ENCODE measurements around the gene CFHR1.
"Not testable (repeated sequence)": the region's sequence is repeated elsewhere in the genome, so short reads cannot be mapped to it uniquely, and the experiment has no call there.

CFHR1 gene

DNA sequence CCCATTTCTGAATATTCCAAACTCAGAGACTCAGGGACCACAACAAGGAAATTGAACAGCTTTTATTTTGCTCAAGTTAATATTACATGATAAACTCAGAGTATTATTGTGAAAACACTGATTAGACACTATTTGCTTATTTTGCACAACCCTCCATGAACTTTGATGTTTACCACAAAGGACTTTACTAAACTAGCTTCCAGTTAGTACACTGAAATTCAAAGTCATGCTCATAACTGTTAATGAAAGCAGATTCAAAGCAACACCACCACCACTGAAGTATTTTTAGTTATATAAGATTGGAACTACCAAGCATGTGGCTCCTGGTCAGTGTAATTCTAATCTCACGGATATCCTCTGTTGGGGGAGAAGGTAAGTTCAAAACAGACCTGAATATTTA lies at the start of gene CFHR1:
Gene CFHR1, plus strand, starts transcription at position 201 of the 400 bp plus-strand sequence. Its CDS starts 114 bp downstream, at position 315.
- DNase-seq = not testable (repeated sequence)

DNA sequence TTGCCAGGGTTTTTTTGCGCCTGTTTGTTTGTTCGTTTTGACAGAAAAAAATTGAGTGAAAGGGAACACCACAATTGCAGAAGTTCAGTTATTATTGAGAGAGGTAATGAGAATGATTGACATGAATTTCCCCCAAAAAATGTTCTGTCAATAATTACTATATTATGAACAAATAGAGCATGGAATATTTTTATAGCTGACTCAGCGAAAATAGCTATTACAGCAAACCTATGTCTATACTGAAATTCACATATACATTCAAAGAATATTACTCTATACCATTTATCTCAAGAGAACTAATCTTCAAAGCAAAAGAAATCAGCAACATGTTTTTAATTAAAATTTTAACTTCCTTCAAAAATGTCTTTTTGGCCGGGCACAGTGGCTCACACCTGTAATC lies 49.7 kb upstream of the CFHR1 start:
- not testable (repeated sequence) for DNase-seq

GRCh38 chr1:196773713-196774112 lies 45.8 kb upstream of the CFHR1 start:
- DNase-seq = no peak

- no peak for DNase-seq
Measured at GRCh38 chr1:196774175-196774574, 45.4 kb upstream of the CFHR1 start.

DNA sequence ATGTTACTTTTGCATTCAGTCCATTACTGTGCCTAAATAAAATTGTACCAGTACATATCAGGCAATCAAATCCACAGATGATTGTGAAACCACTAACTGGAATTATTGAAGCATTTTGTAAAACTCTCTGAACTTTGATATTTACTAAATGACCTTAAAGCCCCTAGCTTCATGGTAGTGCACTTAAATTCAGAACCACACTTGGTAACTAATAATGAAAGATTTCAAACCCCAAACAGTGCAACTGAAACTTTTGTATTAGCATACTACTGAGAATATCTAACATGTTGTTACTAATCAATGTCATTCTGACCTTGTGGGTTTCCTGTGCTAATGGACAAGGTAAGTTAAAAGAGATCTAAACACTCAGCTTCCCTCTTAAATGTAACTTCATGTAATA lies 44.9 kb upstream of the CFHR1 start, which contains the start of gene CFHR3:
Gene CFHR3, plus strand, starts transcription at position 238 of the 400 bp plus-strand sequence. Its CDS starts 47 bp downstream, at position 285.
- no peak for DNase-seq

- DNase-seq = no peak
Measured at GRCh38 chr1:196777603-196778002, 41.9 kb upstream of the CFHR1 start.

DNA sequence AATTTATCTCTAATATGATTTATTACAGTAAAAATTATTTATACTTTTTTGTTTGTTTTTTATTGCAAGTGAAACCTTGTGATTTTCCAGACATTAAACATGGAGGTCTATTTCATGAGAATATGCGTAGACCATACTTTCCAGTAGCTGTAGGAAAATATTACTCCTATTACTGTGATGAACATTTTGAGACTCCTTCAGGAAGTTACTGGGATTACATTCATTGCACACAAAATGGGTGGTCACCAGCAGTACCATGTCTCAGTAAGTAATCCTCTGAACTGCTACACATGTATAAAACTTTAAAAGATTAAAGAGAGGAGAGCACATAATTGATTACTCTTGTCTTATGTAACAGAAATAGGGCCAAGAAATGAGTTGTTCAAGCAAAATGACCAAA lies 40.4 kb upstream of the CFHR1 start:
- no peak for DNase-seq

DNA sequence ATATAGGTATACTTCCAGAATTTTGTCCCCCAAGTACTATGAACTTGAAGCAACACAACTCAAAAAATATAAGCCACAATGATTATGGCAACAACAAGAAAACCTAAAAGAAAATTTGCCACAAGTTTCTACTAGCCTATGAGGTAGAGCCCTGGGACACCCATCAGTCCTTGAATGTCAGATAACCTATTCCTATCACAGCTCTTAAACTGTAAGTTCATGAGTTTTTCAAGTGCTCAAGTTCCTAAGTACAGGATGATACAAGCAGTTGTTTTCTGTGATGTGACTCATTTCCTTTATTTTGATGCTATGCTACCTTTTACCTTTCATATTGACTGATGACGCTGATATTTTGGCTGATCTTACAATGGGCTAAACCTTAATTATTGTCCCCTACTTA lies 28.3 kb upstream of the CFHR1 start:
- not testable (repeated sequence) for DNase-seq

DNA sequence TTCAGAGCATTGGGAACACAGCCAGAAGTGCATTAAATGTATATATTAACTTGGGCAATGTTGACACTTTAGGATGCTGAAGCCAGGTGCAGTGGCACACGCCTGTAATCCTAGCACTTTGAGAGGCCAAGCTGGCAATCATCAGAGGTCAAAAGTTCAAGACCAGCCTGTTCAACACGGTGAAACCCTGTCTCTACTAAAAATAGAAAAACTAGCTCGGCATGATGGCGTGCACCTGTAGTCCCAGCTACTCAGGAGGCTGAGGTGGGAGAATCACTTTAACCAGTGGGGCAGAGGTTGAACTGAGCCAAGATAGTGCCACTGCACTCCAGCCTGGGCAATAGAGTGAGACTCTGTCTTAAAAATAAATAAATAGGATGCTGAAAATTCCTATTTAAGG lies 25.4 kb upstream of the CFHR1 start:
- DNase-seq = not testable (repeated sequence)

GRCh38 chr1:196797891-196798290 lies 21.6 kb upstream of the CFHR1 start:
- no peak for DNase-seq

DNA sequence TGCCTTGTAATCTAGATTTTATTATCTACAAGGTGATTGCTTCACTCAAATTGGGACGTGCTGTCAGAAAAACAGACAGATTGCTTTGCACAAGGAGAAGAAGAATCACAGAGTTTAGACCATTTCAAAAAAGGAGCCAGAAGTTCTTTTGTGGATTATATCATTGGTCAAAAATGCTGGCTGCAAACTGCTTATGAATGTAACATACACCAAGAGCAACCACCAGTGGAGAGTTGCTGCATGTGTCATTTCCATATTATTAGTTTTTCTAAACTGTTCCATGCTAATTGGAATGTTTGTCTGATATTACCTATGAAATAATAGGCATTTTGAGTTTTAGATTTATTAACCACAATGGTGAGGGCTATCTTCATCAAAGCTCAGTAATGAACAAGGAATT lies 17.6 kb upstream of the CFHR1 start:
- not testable (repeated sequence) for DNase-seq

DNA sequence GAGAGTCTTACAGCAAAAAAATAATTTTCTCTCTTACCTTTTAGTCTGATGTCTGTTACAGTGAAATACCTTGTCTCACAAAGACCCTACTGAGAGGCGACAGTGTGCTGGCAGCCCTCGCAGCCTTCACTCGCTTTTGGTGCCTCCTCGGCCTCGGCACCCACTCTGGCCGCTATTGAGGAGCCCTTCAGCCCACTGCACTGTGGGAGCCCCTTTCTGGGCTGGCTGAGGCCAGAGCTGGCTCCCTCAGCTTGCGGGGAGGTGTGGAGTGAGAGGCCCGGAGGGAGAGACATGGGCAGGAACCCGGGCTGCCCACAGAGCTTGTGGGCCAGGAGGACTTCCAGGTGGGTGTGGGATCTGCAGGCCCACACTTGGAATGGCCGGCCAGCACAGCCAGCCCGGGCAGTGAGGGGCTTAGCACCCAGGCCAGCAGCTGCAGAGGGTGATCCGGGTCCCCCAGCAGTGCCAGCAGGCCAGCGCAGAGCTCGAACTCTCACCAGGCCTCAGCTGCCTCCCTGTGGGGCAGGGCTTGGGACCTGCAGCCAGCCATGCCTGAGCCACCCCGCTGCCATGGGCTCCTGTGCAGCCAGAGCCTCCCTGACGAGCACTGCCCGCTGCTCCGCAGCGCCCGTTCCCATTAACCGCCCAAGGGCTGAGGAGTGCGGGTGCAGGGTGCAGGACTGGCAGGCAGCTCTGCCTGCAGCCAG lies 10.8 kb upstream of the CFHR1 start:
- DNase-seq = no peak

- not testable (repeated sequence) for DNase-seq
Measured at GRCh38 chr1:196817442-196817841, 2.1 kb upstream of the CFHR1 start.

- not testable (repeated sequence) for DNase-seq
Measured at GRCh38 chr1:196827860-196828259, 8.3 kb downstream of the CFHR1 start.

DNA sequence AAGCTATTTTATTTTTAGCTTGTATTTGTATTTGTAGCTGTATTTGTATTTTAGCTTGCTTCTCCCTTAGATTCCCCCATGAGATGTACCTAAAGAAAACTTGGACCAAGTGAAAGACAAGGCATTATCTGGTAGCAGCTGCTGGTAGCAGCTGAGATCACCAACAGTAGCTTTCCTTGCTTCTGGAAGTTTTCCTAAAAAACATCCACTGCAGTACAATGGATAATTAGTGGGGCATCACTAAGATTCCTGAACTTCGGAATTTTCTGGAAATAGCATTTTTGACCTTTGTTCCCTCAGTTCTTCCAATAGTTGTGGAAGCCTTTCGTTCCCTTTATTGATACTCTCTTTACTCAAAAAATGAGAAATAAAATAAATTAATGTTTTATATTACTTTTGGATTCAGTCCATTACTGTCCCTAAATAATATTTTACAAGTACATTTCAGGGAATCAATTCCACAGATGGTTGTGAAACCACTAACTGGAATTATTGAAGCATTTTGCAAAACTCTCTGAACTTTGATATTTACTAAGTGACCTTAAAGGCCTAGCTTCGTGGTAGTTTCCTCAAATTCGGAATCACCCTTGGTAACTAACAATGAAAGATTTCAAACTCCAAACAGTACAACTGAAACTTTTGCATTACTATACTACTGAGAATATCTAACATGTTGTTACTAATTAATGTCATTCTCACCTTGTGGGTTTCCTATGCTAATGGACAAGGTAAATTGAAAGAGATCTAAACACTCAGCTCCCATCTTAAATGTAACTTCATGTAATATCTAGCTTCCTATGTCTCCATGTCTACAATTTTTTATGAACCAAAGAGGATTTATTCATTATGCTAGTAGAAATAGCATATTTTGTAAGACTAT lies 30.3 kb downstream of the CFHR1 start:
- not testable (repeated sequence) for DNase-seq

GRCh38 chr1:196856053-196856452 lies 36.5 kb downstream of the CFHR1 start:
- no peak for DNase-seq

- no peak for DNase-seq
Measured at GRCh38 chr1:196857188-196857587, 37.7 kb downstream of the CFHR1 start.

DNA sequence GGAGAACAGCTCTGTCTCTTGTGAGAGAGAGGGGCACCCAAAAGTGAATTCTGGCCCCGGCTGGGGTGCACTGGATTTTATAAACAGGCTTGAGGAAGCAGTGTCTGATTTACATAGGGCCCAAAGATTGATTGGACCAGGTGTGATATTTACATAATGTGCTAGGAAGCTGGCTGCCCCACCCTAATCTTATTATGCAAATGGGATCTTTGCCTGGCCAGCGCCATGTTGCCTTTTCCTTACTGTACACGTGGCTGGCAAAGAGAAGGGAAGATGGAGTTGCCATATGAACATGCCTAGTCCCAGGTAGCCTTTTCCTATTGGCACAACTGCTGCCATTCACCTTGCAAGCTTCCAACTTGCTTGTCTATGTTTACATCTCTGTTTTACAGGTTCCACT lies 39.3 kb downstream of the CFHR1 start:
- DNase-seq = no peak

DNA sequence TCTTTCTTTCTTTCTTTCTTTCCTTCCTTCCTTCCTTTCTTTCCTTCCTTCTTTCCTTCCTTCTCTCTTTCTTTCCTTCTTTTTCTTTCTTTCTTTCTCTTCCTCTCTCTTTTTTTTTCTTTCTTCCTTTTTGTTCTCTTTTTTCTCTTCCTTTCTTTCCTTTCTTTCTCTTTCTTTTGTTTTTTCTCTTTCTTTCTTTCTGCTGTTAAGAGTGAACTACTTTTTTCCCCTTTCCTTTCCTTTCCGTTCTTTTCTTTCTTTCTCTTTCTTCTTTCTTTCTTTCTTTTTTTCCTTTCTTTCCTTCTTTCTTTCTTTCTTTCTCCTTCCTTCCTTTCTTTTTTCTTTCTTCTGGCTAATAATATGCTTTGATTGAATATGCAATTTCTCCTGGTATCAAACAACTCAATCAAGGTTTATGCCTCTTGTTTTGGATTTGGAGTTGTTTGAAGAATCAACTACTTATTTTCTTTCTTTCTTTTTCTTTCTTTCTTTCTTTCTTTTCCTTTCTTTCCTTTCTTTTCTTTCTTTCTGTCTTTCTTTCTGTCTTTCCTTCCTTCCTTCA lies 40.9 kb downstream of the CFHR1 start:
- DNase-seq = no peak

- no peak for DNase-seq
Measured at GRCh38 chr1:196861429-196861828, 41.9 kb downstream of the CFHR1 start.

GRCh38 chr1:196866974-196867373 lies 47.4 kb downstream of the CFHR1 start:
- no peak for DNase-seq

GRCh38 chr1:196873385-196873784 lies 53.9 kb downstream of the CFHR1 start:
- no peak for DNase-seq

DNA sequence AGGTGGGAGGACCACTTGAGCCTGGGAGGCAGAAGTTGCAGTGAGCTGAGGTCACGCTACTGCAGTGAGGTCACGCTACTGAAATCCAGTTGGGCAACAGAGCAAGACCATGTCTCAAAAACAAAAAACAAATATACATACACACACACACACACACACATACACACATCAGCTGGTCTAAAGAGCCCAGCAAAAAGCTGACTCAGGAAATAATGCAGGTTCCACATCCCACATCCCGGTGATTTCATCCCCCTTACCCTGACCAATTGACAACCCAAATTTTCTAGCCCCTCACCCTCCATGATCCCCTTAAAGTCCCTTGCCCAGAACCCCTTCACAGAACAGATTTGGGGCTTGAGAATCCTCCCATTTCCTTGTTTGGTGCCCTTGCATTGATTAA lies 56.4 kb downstream of the CFHR1 start:
- no peak for DNase-seq

- DNase-seq = no peak
Measured at GRCh38 chr1:196877964-196878363, 58.4 kb downstream of the CFHR1 start.

Data from DMS 273 treated with DMSO at 0.1 percent for 48 hours (cell line).